ENCODE data around the gene COQ3.
"Not testable (repeated sequence)": the region's sequence is repeated elsewhere in the genome, so short reads cannot be mapped to it uniquely, and the experiment has no call there.

The COQ3 gene

GRCh38 chr6:99341862-99342455, 52.0 kb downstream of the COQ3 start:
- H3K27ac ChIP-seq (ENCODE audit: low read depth, low read length) = no peak overlapping the region

GRCh38 chr6:99338188-99338587, 55.8 kb downstream of the COQ3 start:
- no peak overlapping the region for H3K9ac ChIP-seq (ENCODE audit: low read length in 5 of 5)
- H3K27ac ChIP-seq (ENCODE audit: low read depth, low read length) = no peak overlapping the region
- H3K27me3 ChIP-seq (ENCODE audit: control insufficient read depth in 5 of 5, insufficient read depth in 4 of 5, low read length in 5 of 5) = peaks cover 0 to 6% (median 3%) of the 10 kb centered on the region in 5 donors
- no peaks in the 10 kb centered on the region for H3K4me1 ChIP-seq (ENCODE audit: control insufficient read depth in 5 of 5, insufficient read depth in 5 of 5, low read length in 5 of 5)
- no peaks in the 10 kb centered on the region for H3K9me3 ChIP-seq (ENCODE audit: control insufficient read depth in 5 of 5, low read length in 5 of 5)
- no peak overlapping the region for H3K4me3 ChIP-seq (ENCODE audit: low read depth in 1 of 5, low read length in 5 of 5)
- H3K36me3 ChIP-seq (ENCODE audit: control insufficient read depth in 5 of 5, insufficient read depth in 5 of 5, low read length in 5 of 5) = no peaks in the 10 kb centered on the region

More at GRCh38 chr6:99341862-99342455, 52.0 kb downstream of the COQ3 start:
- Histone ChIP-seq H3K9ac (ENCODE audit: low read length in 5 of 5) (no peak overlapping the region), H3K27me3 (ENCODE audit: control insufficient read depth in 5 of 5, insufficient read depth in 4 of 5, low read length in 5 of 5) (peaks cover 0 to 6% (median 3%) of the 10 kb centered on the region in 5 donors), H3K36me3 (ENCODE audit: control insufficient read depth in 5 of 5, insufficient read depth in 5 of 5, low read length in 5 of 5) (no peaks in the 10 kb centered on the region), H3K4me3 (ENCODE audit: low read depth in 1 of 5, low read length in 5 of 5) (no peak overlapping the region), H3K9me3 (ENCODE audit: control insufficient read depth in 5 of 5, low read length in 5 of 5) (no peaks in the 10 kb centered on the region), H3K4me1 (ENCODE audit: control insufficient read depth in 5 of 5, insufficient read depth in 5 of 5, low read length in 5 of 5) (no peaks in the 10 kb centered on the region)

GRCh38 chr6:99335298-99335697, 58.7 kb downstream of the COQ3 start:
- H3K27me3 ChIP-seq (ENCODE audit: control insufficient read depth in 5 of 5, insufficient read depth in 4 of 5, low read length in 5 of 5); H3K36me3 ChIP-seq (ENCODE audit: control insufficient read depth in 5 of 5, insufficient read depth in 5 of 5, low read length in 5 of 5); H3K27ac ChIP-seq (ENCODE audit: low read depth, low read length); H3K4me3 ChIP-seq (ENCODE audit: low read depth in 1 of 5, low read length in 5 of 5); H3K9me3 ChIP-seq (ENCODE audit: control insufficient read depth in 5 of 5, low read length in 5 of 5); H3K4me1 ChIP-seq (ENCODE audit: control insufficient read depth in 5 of 5, insufficient read depth in 5 of 5, low read length in 5 of 5); H3K9ac ChIP-seq (ENCODE audit: low read length in 5 of 5): not testable (repeated sequence)

- H3K27ac ChIP-seq (ENCODE audit: low read depth, low read length) = no peak overlapping the region
Observed at GRCh38 chr6:99334526-99335127, 59.4 kb downstream of the COQ3 start.

GRCh38 chr6:99333068-99333467, 60.9 kb downstream of the COQ3 start:
- Histone ChIP-seq H3K9me3 (ENCODE audit: control insufficient read depth in 5 of 5, low read length in 5 of 5) (no peaks in the 10 kb centered on the region), H3K36me3 (ENCODE audit: control insufficient read depth in 5 of 5, insufficient read depth in 5 of 5, low read length in 5 of 5) (no peaks in the 10 kb centered on the region), H3K27ac (ENCODE audit: low read depth, low read length) (no peak overlapping the region), H3K4me3 (ENCODE audit: low read depth in 1 of 5, low read length in 5 of 5) (no peak overlapping the region), H3K9ac (ENCODE audit: low read length in 5 of 5) (no peak overlapping the region), H3K27me3 (ENCODE audit: control insufficient read depth in 5 of 5, insufficient read depth in 4 of 5, low read length in 5 of 5) (peaks cover 0 to 3% (median 0%) of the 10 kb centered on the region in 5 donors), H3K4me1 (ENCODE audit: control insufficient read depth in 5 of 5, insufficient read depth in 5 of 5, low read length in 5 of 5) (peaks cover 0 to 3% (median 0%) of the 10 kb centered on the region in 5 donors)

More at GRCh38 chr6:99334526-99335127, 59.4 kb downstream of the COQ3 start:
- H3K27me3 ChIP-seq (ENCODE audit: control insufficient read depth in 5 of 5, insufficient read depth in 4 of 5, low read length in 5 of 5) = peaks cover 0 to 9% (median 3%) of the 10 kb centered on the region in 5 donors
- H3K4me1 ChIP-seq (ENCODE audit: control insufficient read depth in 5 of 5, insufficient read depth in 5 of 5, low read length in 5 of 5) = peaks cover 0 to 3% (median 0%) of the 10 kb centered on the region in 5 donors
- no peak overlapping the region for H3K9ac ChIP-seq (ENCODE audit: low read length in 5 of 5)
- no peaks in the 10 kb centered on the region for H3K36me3 ChIP-seq (ENCODE audit: control insufficient read depth in 5 of 5, insufficient read depth in 5 of 5, low read length in 5 of 5)
- H3K4me3 ChIP-seq (ENCODE audit: low read depth in 1 of 5, low read length in 5 of 5) = no peak overlapping the region
- H3K9me3 ChIP-seq (ENCODE audit: control insufficient read depth in 5 of 5, low read length in 5 of 5) = no peaks in the 10 kb centered on the region

GRCh38 chr6:99331531-99331930, 62.5 kb downstream of the COQ3 start:
- Histone ChIP-seq H3K4me3 (ENCODE audit: low read depth in 1 of 5, low read length in 5 of 5) (no peak overlapping the region), H3K9me3 (ENCODE audit: control insufficient read depth in 5 of 5, low read length in 5 of 5) (no peaks in the 10 kb centered on the region), H3K36me3 (ENCODE audit: control insufficient read depth in 5 of 5, insufficient read depth in 5 of 5, low read length in 5 of 5) (no peaks in the 10 kb centered on the region), H3K9ac (ENCODE audit: low read length in 5 of 5) (no peak overlapping the region), H3K4me1 (ENCODE audit: control insufficient read depth in 5 of 5, insufficient read depth in 5 of 5, low read length in 5 of 5) (peaks cover 0 to 3% (median 0%) of the 10 kb centered on the region in 5 donors), H3K27me3 (ENCODE audit: control insufficient read depth in 5 of 5, insufficient read depth in 4 of 5, low read length in 5 of 5) (peaks cover 0 to 3% (median 0%) of the 10 kb centered on the region in 5 donors), H3K27ac (ENCODE audit: low read depth, low read length) (no peak overlapping the region)

GRCh38 chr6:99330159-99330558, 63.8 kb downstream of the COQ3 start:
- Histone ChIP-seq H3K27ac (ENCODE audit: low read depth, low read length) (no peak overlapping the region), H3K4me1 (ENCODE audit: control insufficient read depth in 5 of 5, insufficient read depth in 5 of 5, low read length in 5 of 5) (peaks cover 0 to 3% (median 0%) of the 10 kb centered on the region in 5 donors)

GRCh38 chr6:99324996-99325395, 69.0 kb downstream of the COQ3 start:
- H3K36me3 ChIP-seq (ENCODE audit: control insufficient read depth in 5 of 5, insufficient read depth in 5 of 5, low read length in 5 of 5) = no peaks in the 10 kb centered on the region
- H3K9me3 ChIP-seq (ENCODE audit: control insufficient read depth in 5 of 5, low read length in 5 of 5) = no peaks in the 10 kb centered on the region
- H3K9ac ChIP-seq (ENCODE audit: low read length in 5 of 5) = no peak overlapping the region
- no peaks in the 10 kb centered on the region for H3K4me1 ChIP-seq (ENCODE audit: control insufficient read depth in 5 of 5, insufficient read depth in 5 of 5, low read length in 5 of 5)
- peaks cover 0 to 7% (median 0%) of the 10 kb centered on the region in 5 donors for H3K27me3 ChIP-seq (ENCODE audit: control insufficient read depth in 5 of 5, insufficient read depth in 4 of 5, low read length in 5 of 5)
- no peak overlapping the region for H3K27ac ChIP-seq (ENCODE audit: low read depth, low read length)
- H3K4me3 ChIP-seq (ENCODE audit: low read depth in 1 of 5, low read length in 5 of 5) = no peak overlapping the region

More at GRCh38 chr6:99330159-99330558, 63.8 kb downstream of the COQ3 start:
- H3K27me3 ChIP-seq (ENCODE audit: control insufficient read depth in 5 of 5, insufficient read depth in 4 of 5, low read length in 5 of 5) = peaks cover 0 to 3% (median 0%) of the 10 kb centered on the region in 5 donors
- no peak overlapping the region for H3K9ac ChIP-seq (ENCODE audit: low read length in 5 of 5)
- no peaks in the 10 kb centered on the region for H3K36me3 ChIP-seq (ENCODE audit: control insufficient read depth in 5 of 5, insufficient read depth in 5 of 5, low read length in 5 of 5)
- no peaks in the 10 kb centered on the region for H3K9me3 ChIP-seq (ENCODE audit: control insufficient read depth in 5 of 5, low read length in 5 of 5)
- no peak overlapping the region for H3K4me3 ChIP-seq (ENCODE audit: low read depth in 1 of 5, low read length in 5 of 5)
